Inferior parietal cortex (tissue), 1 donor: ENCODE measurements around the gene POLR3C.

Experiments
- DNase-seq: peaks from one replicate; pipeline ENCODE4 v3.0.0-alpha.2; 2016; ENCODE audit errors: extremely low spot score

POLR3C gene

DNA sequence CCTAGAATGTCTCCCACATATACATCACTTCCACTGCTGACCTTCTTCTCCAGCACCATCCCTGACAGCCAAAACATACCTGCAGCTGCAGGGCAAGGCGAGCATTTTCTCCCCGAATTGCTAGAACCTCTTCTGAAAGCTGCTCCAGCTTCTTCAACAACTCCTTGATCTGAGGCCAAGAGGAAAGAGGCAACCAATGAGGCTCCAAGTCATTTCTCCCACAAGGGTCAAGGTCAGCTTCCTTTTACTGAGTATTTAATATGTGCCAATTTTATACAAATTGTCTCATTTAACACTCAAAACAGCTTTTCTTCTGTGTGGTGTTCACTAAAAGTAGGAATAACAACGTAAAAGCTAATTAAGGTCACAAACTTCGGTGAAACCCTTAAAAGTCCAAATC is 44.2 kb downstream of the POLR3C start:
- no peak for DNase-seq

DNA sequence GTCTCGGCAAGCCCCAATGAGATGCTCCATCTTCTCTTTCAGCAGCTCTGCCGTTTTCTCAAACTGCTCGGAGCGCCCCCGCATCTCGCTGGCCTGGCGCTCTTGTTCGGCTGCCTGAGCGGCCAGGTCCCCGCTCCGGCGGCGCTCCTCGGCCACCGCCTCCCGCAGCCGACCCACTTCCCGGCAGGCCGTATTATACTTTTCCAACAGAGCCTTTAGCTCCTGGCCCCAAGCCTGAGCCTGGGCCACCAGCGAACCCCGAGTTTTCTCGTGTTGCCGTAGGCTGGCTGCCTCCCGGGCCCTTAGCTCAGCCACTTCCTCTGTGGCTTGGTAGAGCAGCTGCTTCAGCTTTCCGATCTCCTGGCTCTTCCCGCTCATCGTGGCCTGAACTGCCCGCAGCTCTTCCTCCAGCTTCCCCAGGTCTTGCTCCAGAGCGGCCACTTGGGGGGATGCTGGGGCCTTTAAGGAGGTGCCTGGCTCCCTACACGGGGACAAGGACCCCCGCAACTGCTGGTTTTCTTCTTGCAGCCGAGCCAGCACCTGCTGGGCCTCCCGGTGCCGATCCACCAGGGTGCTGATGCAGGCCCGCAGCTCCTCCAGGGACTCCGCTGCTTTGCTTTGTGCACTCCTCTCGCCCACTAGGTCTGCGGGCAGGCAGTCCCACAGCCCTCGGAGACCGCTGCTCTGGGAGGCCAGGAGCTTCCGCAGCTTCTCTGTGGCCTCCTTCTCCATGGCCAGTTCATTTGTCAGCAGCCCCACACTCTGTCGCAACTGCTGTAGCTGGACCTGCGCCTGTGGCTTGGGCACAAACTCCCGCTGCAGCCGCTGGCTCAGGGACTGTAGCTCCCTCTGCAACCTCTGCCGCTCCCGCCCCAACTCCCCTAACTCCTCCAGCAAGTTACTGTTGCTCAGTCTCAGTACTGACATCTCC is 48.3 kb downstream of the POLR3C start:
- DNase-seq, result peak; percentile 40

DNA sequence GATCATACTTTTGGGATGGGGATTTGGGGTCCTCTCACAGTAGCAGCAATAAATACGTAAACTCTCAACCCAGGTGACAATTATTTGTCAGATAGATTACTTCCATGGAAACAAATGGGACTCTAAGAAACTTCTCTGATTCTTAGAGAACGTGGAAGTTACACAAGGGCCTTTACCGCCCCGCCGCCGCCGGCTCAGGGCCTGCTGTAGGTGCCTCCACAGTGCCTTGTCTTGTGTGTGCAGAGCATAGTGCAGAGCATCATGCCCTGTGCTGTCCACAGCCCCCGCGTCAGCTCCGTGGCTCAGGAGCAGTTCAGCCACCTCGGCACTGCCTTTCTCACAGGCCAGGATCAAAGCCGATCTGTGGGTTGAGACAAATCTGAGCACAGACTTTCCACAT is 50.6 kb downstream of the POLR3C start:
- no peak for DNase-seq

DNA sequence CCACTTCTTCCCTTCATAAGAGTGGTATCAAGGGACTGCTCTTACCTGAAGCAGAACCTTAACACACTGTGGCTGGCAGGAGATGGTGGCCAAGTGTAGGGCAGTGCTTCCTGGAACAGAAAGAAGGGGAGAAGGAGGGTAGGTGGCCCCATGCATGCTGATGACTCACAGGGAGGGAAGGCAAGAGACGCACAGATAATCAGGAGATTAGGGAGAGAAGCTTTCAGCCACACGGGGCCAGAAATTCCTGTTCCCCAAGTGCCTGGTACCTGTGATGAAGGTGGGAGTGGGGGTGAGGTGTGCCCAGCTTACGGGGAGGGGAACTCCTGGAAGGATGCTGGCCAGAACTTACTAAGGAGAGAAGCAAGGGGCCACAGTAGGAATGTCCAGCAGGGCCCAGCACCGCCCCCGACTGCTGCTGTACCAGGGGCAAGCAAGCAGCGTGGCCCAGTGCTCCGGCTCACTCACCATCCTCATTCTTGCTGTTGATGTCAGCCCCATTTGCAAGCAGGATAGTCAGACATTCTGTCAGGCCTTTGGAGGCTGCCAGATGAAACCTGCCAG is 54.0 kb downstream of the POLR3C start:
- DNase-seq, result no peak

DNA sequence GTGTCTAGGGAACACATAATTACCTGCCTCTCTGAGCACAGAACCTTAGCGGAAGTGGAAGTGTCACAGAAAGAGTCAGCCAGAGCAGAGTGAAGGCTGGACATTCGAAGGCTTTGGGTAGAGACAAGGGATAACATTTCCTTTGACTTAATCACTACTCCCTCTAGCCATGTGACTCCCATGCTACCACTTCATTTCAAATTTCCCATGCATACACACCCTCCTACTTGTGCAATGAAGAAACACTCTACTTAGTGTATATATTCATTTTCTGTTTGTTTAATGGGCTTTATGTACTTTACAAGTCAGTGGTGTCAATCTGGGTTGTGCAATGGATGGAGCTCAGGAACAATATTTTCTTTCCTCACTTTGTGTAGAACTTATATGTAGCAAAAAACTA is 54.7 kb downstream of the POLR3C start:
- no peak for DNase-seq

DNA sequence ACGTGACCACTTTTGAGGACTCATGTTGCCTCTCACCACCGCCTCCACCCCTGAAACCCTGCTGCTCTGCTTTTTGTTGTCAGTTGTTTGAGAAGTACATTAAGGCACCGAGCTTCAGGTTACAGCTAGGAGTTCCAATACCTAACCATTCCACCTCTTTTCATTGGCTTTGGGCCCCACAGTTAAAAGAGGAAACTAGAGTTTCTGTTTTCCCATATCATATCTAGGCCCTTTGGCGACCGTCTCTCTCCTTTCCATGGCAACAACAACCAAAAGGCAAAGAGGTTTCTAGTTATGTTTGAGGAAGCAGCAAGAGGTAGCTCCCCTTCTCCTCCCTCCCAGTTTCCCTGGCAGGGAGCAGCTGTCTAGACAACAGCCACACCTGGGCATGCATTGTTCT is 55.8 kb downstream of the POLR3C start:
- no peak for DNase-seq

DNA sequence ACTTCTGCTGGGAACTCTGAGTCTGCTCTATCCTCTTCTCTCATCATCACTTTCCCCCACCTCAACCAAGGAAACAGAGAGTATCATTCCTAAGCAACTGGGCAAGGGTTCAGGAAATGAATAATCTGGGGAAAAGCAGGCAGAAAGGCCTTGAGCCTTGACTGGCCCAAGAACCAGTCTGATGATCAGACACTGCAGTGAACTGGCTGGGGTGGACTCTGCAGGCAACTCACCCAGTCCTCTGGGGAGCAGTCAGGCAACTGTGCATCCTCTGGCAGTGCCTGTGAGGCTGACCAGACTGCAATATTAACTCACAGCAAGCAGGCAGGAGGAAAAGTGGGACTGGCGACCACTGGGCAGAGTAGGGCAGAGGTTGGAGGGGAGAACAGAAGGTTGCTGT is 60.7 kb downstream of the POLR3C start:
- DNase-seq, result no peak

DNA sequence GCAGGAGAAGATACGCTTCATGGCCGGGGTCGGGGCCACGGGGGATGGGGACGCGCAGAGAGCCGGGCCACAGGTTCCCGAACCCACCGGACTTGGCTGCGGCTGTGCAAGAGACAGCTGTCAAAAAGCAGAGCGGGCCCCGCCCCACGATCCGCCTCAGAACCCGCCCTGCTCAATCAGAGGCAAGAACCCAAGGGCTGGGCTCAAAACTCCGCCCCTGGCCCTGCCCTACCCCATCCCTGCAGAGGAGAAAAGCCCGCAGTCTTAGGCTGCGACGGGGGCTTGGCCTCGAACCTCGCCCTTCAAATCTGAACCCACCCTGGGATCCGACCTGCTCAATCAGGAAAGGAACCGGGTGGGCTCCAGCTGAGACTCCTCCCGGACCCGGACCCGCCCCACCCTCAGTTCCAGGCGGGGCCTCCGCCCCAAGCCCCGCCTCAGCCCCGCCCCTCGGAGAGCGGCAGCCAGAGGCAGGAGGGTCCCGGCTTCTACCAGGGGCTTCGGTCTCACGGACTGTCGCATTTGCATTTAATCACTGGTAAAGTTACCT is 61.8 kb downstream of the POLR3C start, which contains the start of gene ANKRD35:
TSS of gene ANKRD35 (minus strand) at position 129 of the 550 bp plus-strand sequence. CDS start at position 21, 108 bp downstream.
- peak; percentile 76 for DNase-seq

DNA sequence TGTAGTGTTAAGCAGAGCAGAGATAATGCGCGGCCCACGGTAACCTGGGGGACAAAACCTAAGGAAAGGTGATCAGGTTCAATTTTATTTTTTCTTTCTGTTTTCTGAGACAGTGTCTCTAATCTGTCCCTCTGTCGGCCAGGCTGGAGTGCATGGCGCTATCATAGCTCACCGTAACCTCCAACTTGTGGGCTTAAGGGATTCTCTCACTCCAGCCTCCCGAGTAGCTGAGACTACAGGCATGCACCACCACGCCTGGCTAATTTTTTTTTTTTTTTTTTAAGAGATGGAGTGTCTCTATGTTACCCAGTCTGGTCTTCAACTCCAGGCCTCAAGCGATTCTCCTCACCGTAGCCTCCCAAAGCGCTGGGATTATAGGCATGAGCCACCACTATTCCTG is 62.4 kb downstream of the POLR3C start:
- no peak for DNase-seq

DNA sequence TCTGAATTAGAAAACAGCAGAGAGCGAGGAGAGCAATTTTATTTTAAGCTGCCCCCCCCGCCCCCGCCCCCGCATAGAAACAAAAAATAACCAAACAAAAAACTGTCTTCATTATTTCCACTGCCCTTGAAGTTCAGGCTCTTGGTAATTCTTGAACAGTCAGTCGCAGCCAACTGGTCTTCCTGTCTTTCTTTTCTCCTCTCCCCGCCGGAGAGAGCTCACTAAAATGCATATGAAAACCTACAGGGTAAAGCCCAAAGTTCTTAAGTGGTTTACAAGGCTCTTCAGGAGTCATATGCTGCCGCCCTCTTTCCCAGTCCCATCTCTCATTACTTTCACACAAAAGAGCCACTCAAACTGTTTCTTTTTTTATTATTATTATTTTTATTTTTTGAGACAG is 62.8 kb downstream of the POLR3C start:
- no peak for DNase-seq

DNA sequence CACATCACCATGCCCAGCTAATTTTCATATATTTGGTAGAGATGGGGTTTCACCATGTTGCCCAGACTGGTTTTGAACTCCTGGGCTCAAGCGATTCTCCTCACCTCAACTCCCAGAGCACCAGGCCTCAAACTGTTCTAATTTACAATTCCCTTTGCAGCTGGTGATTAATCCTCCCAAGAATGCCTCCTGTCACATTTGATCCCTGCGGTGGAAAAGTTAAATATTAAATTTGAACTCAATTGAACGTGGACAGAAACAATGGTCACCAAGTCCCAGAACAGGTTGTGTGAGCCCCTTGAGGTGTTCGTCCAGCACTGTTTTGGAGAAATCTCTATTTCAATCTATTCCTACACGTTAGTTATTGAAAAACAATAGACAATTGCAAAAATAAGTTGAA is 63.6 kb downstream of the POLR3C start:
- DNase-seq, result no peak

DNA sequence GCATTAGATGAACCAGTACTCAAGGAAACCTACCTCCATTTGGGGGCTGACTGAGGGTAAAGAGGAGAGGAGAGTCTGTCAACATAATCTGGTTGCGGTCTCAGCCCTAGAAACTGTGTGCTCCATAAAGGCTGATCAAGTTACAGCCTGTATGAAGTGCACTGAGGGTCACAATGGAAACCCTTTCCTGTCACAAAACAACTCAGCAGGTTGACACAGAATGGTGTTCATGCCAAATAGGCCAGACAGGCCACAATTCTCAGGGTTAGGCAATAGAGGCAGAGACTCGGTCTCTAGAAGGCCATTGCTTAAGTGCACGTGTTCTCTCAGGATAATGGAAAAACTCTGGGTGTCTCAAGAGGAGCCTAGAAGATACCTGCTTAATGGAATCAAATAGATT is 65.7 kb downstream of the POLR3C start:
- DNase-seq, result no peak

DNA sequence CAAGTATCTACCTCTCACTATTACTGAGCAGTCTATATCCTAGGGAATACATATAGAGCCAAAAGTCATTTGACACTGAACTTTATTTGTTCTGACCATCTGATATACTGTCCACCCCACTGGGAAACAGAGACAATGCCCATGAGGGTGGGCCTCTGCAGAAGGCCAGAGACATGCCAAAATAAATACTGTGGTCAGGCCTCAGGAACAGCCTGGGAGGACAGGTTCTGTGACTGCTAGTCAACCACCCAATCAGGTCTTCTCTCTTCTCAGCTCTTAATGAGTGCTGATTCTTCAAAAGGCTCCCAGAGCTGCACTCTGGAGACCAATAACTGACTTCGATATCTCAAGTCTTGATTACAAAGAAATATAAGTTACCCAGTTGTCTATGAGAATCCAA is 67.1 kb downstream of the POLR3C start:
- DNase-seq, result no peak

DNA sequence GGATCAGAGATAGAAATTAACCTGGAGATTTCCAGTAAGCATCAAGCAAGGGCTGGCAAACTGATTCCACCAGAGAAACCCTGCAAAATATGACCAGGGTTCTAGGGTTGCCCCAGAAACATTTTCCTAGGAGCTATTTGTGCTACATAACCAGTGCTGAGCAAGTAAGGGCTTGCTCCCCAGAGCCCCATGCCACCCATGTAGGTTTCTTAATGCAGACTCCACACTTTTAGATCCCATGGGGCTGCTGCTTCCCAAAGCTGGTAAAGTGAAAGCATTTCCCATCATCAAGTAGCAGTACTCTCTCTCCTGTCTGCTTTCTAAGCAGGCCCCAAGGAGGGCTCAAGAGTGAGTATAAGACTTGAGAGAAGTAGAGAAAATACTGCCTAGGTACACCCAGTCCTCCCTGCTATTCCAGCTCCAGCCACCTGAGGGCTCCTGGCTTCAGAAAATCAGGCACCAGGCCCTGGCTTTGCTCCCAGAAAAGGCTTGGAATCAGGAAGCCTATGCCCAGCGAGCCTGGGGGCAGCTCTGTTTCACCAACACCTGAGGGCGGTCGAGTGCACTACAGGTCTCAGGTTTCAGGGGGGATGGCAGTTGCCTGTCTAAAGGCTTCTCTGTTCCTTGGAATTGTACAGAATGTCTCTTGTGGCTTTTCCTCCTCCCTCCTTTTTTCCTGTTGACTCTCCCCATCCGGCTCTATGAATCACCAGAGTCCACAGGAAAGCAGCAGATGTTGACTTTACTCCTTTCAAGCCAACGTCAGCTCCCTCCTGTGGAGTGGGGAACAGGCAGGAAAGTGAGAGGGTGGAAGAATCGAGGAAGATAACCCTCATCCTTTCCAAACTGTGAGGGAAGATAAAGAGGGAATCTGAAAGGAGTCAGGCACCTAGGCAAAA is 67.8 kb downstream of the POLR3C start:
- peak; percentile 96 for DNase-seq

DNA sequence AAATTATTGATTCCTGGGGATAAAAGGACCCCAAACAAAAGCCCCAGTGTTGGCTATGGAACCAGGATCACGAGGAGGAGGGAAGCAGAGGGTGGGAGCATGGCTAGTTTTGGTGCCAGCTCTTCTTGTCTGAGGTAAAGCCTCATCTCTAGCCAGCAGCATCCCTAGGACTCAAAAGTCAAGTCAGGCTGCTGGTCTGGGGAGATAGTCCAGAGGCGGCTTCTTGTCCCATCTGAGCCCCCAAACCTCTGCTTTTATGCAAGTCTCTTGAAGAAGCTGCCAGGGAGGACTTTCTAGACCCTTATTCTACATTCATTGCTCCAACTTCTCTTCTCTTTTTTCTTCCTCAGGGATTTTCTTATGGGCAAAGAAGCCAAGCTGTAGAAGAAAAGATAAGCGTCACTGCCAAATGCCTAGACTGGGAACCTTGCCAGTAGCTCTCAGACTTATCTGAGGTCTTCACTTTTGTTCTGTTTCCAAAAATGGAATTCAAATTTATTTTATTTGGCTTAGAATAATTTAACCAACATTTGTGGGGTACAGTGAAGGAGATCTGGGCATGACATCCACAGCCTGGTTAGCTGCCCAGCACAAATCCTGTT is 68.6 kb downstream of the POLR3C start:
- DNase-seq, result peak; percentile 42

DNA sequence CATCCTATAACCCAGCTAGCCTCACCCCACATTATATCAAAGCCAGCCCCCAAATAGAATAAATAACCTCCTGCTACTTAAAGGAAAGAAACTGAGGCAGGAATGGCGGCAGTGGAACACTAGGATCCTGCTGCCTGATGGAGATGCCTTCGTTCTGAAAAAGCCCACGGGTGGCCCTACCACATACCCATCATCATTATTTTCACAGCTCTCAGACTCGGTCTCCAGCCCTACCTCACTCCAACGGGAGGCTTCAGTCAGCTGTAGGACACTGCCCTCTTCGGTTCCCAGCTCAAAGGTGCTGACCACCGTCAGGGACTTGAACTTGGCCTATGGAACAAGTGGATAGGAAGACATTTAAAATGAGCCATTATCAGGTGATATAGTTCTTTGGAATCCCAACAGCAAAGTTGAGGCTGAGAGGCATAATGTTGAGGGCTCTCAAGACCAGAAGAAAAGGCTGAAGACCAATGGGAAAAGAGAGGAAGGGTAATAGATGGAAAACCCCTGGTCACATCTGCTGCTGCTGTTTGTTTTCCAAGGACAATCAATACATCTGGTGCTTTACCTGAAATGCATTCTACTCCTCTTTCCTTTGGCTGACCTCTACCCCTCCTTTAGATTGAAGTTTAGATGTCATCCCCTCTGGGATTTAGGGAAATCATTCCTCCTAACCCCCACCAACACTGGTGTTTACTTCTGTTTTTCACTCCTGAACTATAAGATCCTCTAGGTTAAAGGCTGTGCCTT is 69.5 kb downstream of the POLR3C start:
- no peak for DNase-seq
